Aorta (tissue), 5 donors: ENCODE measurements around the gene CRTC1. TPM values are rescaled to one million over a fixed set of nuclear protein-coding genes. Genes with fewer than 3 reads are reported as not detected.

Experiments used
- ATAC-seq: fragments of 200-7000 bp; cut with Tn5 transposase; one replicate; pipeline ENCODE4 v1.9.1; 2022; ENCODE audit warnings: moderate library complexity; ENCODE audit not compliant: low FRiP score
- DNase-seq, 2 donors: peaks; one replicate each; pipeline ENCODE4 v3.0.0-alpha.2; 2020
- H3K27ac ChIP-seq, 2 donors: one replicate each; pipeline ENCODE4 v1.5.1; 2013; ENCODE audit warnings: low read length in 2 of 2, mild to moderate bottlenecking in 2 of 2, moderate library complexity in 2 of 2, control low read depth in 1 of 2, inconsistent platforms in 1 of 2, low read depth in 1 of 2
- H3K27me3 ChIP-seq, 2 donors: one replicate each; pipeline ENCODE4 v1.6.1; 2013; ENCODE audit warnings: control low read depth in 1 of 2, low read length in 1 of 2, mild to moderate bottlenecking in 1 of 2, moderate library complexity in 1 of 2; ENCODE audit not compliant: insufficient read depth in 2 of 2, control insufficient read depth in 1 of 2
- H3K36me3 ChIP-seq, 2 donors: one replicate each; pipeline ENCODE4 v1.6.1; 2013; ENCODE audit warnings: control low read depth in 1 of 2, low read length in 1 of 2, mild to moderate bottlenecking in 1 of 2; ENCODE audit not compliant: insufficient read depth in 2 of 2, control insufficient read depth in 1 of 2
- H3K4me1 ChIP-seq, 2 donors: one replicate each; pipeline ENCODE4 v1.6.1; 2013; ENCODE audit warnings: low read length in 2 of 2, control low read depth in 1 of 2, mild to moderate bottlenecking in 1 of 2, moderate library complexity in 1 of 2; ENCODE audit not compliant: insufficient read depth in 2 of 2, control insufficient read depth in 1 of 2
- H3K4me3 ChIP-seq, 2 donors: one replicate each; pipeline ENCODE4 v1.5.1; 2013; ENCODE audit warnings: low read length in 2 of 2, control low read depth in 1 of 2, mild to moderate bottlenecking in 1 of 2
- H3K9me3 ChIP-seq: one replicate; pipeline ENCODE4 v1.6.1; 2013; ENCODE audit warnings: mild to moderate bottlenecking, low read length; ENCODE audit not compliant: control insufficient read depth
- WGBS, 2 donors: extraction: QIAGEN DNeasy Blood & Tissue Kit; methylation state at CpG; one replicate each; pipeline ENCODE4 v1.1.7; 2013; 5-methylcytosine and 5-hydroxymethylcytosine counted together
- intact Hi-C, 2 donors: fragments of 100-400 bp; cut with DNase I; formaldehyde crosslinking; loops; one replicate each; pipeline versions ENCODE4 v1.14.2 to v1.15.0; 2022
- polyA plus RNA-seq, 2 donors: library from polyadenylated mRNA; stranded (reverse); fragments of 200-250 nt; gene quantifications; one replicate each; pipeline ENCODE4 v1.2.3, GENCODE V29; 2013
- total RNA-seq, 2 donors: library from RNA; stranded (reverse); fragmentation: NEBNext Ultra II Directional; extraction: Animal tissue kit (Norgen Biotek cat#: 25700); gene quantifications; one replicate each; pipeline ENCODE4 v1.2.1, GENCODE V29; 2021
- donor health status: healthy with polysubstance abuse.
- donor health status: Bipolar disorder and iron deficiency.
- donor health status: DM: no; HTN: no; CAD: no.
- donor health status: DM: no; HTN: no; CAD: no.
- donor health status: DM: yes; HTN: yes; CAD: no.

Gene CRTC1
- total and polyA plus RNA-seq, 4 donors, result 3.6 to 16.5 (median 10.7) TPM

DNA sequence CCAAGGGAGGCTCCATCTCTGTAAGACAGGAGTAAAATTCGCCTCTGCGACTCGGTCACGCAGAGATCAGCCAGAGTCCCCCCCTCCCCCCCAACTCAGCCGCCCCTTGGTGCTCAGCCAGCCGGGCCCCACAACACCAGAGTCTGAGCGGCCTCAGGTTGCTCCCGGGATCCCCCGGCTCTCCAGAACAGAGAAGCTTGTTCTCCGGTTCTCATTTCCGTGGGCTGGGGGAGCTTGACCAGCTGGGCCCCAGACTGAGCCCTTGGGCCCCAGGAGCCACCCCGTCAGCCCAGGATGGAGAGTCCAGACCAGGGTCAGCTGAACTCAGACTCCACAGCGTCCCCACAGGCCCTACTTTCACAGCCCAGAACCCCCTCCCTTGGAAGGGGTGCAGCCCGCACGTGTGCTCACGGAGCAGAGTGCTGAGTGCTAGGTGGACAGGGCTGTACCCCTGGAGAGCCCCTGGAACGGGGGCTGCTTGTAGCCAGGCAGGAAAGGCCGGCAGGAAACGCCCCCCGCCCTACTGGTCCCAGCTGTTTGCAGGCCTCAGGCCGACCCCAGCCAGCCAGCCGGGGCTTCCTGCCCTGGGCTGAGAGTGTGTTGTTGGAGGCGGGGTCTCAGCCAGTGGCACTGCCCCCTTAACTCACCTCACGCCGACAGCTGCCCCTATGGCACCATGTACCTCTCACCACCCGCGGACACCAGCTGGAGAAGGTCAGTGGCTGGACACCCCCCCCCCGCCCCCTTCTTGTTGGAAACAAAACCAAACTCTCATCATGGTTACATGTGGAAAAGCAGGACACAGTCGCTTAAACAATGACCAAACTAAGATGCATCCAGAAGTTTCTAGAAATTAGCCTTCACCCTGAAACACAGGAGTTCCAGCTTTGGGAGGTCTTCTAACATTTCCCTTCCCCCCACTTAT lies 63.2 kb downstream of the CRTC1 start:
- H3K27me3 ChIP-seq, result no peaks in the 10 kb centered on the region
- no peaks in the 10 kb centered on the region for H3K4me1 ChIP-seq
- H3K4me3 ChIP-seq, result no peak overlapping the region
- no peaks in the 10 kb centered on the region for H3K9me3 ChIP-seq
- H3K27ac ChIP-seq, result no peak overlapping the region
- ATAC-seq, result no peak
- WGBS, 2 donors, result 88% methylated on average over 28 to 29 of the region's 29 CpGs
- intact Hi-C loops, result no loop called here
- peaks cover 0 to 1% of the 10 kb centered on the region in 2 donors for H3K36me3 ChIP-seq
- DNase-seq, result no peak

DNA sequence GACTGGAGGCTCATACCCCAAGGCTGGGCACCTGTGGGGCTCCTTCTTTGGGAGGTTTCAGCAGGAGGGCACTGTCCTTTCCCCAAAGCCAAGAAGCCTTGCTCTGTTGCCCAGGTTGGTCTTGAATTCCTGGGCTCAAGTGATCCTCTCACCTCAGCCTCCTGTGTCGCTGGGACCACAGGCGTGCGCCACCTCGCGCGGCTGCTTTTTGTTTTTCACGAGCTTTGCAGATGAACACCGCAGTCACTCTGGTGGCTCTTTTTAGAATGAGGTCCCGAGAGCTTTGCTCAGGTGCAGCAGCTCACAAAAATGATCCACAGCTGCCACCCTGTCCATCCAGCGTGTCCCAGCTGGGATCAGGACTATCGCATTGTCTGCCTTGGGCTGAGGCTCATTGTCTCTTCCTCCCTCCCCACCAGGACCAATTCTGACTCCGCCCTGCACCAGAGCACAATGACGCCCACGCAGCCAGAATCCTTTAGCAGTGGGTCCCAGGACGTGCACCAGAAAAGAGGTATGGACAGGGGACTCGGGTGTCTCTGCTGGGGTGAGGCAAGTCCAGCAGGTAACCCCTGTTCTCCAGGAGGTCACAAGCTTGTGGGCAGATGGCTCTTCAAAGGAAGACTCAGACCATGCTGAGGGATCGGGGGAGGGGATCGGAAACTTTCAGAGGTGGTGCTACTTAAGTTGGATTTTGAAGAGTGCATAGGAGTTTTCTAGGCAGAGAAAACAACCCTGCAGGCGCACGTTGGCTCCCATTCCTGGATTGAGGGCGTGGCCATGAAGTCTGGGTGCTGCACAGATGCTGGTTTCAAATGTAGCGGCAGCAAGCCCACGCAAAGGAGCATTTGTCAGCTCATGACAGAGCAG lies 66.1 kb downstream of the CRTC1 start:
- peaks cover 0 to 1% of the 10 kb centered on the region in 2 donors for H3K36me3 ChIP-seq
- H3K27me3 ChIP-seq, result no peaks in the 10 kb centered on the region
- 91 to 95% methylated on average over 20 to 23 of the region's 23 CpGs for WGBS, 2 donors
- ATAC-seq (no peak), DNase-seq (no peak)
- no peak overlapping the region for H3K27ac ChIP-seq
- no peaks in the 10 kb centered on the region for H3K4me1 ChIP-seq
- intact Hi-C loops, result no loop called here
- no peak overlapping the region for H3K4me3 ChIP-seq
- no peaks in the 10 kb centered on the region for H3K9me3 ChIP-seq

DNA sequence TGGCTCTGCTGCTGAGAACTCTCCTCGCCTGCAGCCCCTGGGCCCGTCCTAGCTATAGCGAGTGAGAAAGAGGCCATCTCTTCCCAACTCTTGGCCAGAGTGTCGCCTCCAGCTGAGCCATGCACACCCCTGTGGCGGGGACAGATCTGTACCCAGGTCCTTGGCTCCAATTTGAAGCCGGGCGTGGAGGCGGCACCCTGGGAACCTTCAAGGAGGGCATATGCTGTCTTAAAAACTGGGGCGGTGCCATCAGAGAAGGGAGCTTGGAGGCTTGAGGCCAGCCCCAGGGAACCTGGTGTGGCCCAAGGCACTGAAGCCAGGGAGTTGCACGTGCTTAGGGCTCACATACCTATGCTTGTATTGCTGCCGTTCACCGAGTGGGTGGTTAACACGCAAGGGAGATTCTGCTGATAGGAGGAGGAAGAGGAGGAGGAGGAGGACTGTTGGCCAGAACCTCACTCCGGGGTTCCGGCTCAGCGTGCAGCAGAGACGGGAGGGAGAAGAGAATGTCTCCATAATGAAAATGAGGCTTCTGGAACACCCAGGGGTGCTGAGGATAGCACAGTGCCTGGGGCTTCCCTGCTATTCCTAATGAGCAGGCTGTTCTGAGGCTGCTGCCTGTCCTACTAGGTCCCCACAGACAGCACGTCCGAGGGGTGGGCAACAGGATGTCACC lies 67.0 kb downstream of the CRTC1 start:
- Histone ChIP-seq H3K27ac (no peak overlapping the region), H3K4me1 (no peaks in the 10 kb centered on the region), H3K9me3 (no peaks in the 10 kb centered on the region), H3K4me3 (no peak overlapping the region), H3K36me3 (peaks cover 0 to 1% of the 10 kb centered on the region in 2 donors), H3K27me3 (no peaks in the 10 kb centered on the region)
- WGBS, 2 donors, result 92 to 94% methylated on average over 19 of the region's 19 CpGs
- DNase-seq (no peak), ATAC-seq (no peak)
- intact Hi-C loops, result no loop called here

DNA sequence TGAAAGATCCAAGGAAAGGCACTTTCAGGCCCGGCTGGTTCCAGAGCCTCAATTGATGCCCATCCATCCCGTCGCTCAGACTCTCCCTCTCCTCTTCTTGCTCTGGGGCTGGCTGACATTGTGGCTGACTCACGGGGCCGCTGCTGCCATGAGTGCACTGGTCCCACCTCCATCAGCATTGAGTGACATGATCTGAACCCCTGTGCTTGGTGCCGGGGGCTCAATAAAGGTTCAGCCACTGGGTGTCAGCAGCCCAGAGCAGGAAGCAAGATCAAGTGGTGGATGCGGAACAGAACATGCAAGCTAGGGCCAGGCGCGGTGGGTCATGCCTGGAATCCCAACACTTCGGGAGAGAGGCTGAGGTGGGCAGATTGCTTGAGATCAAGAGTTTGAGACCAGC lies 68.1 kb downstream of the CRTC1 start:
- intact Hi-C loops, result no loop called here

DNA sequence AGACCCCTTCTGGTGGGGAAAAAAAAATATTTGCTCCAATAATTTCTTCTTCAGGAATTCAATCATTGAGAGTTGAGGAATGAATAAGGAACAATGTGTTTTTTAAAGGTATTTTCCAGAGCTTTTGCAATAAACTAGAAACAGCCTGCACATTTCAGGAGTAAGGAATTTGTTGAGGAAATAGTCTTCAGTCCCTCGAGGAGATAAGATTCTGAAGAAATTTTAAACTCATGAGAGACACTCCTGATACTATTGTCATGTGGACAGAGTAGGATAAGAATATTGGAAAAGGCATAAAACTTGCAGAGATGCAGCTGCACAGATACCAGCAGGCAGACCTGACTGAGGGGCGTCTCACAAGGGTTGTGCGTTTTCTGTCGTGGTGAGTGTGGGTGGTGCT lies 71.0 kb downstream of the CRTC1 start:
- ATAC-seq, result no peak
- Histone ChIP-seq H3K4me1 (no peaks in the 10 kb centered on the region), H3K4me3 (no peak overlapping the region), H3K27me3 (no peaks in the 10 kb centered on the region), H3K9me3 (no peaks in the 10 kb centered on the region), H3K36me3 (peaks cover 0 to 1% of the 10 kb centered on the region in 2 donors), H3K27ac (no peak overlapping the region)
- intact Hi-C loops, result no loop called here
- WGBS, 2 donors, result 84 to 86% methylated on average over 4 of the region's 4 CpGs
- no peak for DNase-seq

More for the DNA sequence above, 68.1 kb downstream of the CRTC1 start:
- Histone ChIP-seq H3K27me3 (no peaks in the 10 kb centered on the region), H3K27ac (no peak overlapping the region), H3K4me1 (no peaks in the 10 kb centered on the region), H3K4me3 (no peak overlapping the region), H3K36me3 (peaks cover 0 to 1% of the 10 kb centered on the region in 2 donors), H3K9me3 (no peaks in the 10 kb centered on the region)
- 95% methylated on average over 10 of the region's 10 CpGs for WGBS, 2 donors
- DNase-seq (no peak), ATAC-seq (no peak)

DNA sequence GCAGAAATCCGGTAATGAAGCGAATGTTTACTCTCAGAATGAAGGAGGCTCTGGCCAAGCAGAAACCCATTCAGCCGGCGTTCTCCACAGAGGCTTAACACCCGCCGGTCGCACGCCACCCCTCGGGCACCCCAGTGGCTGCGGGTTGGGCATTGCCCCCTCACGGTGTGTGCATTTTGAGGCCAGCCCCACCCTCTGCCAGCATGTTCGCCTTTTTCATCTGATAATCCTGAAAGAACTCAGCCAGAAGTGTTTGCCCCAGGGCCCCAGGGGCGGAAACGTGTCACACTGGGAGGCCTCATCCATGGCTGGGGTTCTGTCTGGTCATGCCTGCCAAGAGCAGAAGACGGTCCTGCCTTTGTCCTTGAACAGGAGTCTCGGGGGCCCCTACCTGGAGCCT lies 73.4 kb downstream of the CRTC1 start:
- WGBS, 2 donors, result 92 to 95% methylated on average over 16 of the region's 16 CpGs
- intact Hi-C loops, result no loop called here
- no peaks in the 10 kb centered on the region for H3K36me3 ChIP-seq

DNA sequence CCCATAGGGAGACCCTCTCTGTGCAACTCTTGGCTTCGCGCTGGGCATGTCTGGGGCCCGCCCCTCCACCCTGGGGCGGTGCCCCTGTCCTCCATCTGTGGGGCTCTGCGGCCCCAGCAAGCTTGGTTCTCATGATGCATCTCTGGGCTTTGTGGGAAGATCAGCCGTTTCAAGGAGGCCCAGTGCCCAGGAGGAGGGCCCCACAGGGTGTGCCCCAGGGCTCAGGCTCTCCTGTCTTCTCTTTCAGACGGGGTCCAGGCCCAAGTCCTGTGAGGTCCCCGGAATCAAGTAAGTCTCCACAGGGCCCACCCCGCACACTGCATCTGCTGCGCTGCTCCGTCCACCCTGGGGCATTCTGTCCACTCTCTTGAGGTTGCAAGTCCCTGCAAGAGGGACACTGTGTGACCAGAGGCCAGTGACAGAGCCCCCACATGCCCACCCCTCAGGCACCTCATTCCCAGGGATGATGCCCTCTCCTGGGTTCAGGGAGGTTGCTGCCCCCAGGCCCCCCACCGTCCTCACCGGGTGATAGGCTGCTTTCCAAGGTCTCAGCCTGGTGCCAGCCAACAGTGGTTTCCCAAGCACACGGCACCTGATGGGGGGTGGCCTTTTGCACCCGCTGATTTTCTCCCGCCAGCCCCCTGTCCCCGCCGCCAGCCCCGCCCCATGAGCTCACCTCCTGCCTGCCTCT lies 76.0 kb downstream of the CRTC1 start:
- intact Hi-C loops, result no loop called here

More for the DNA sequence above, 73.4 kb downstream of the CRTC1 start:
- no peak overlapping the region for H3K4me3 ChIP-seq
- H3K27me3 ChIP-seq, result no peaks in the 10 kb centered on the region
- ATAC-seq (no peak), DNase-seq (no peak)
- no peaks in the 10 kb centered on the region for H3K9me3 ChIP-seq
- no peaks in the 10 kb centered on the region for H3K4me1 ChIP-seq
- no peak overlapping the region for H3K27ac ChIP-seq

DNA sequence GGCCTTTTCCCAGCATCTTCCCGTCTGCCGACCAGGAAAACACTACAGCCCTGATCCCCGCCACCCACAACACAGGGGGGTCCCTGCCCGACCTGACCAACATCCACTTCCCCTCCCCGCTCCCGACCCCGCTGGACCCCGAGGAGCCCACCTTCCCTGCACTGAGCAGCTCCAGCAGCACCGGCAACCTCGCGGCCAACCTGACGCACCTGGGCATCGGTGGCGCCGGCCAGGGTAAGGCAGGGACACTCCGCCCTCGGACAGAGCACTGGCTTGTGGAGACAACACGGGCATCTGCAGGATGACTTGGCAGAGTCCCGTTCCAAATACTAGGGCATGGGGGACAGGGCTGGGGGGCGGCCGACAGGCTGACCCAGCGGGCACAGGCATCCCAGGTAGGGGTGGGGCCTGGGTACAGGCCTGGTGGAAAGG lies 76.5 kb downstream of the CRTC1 start:
- Histone ChIP-seq H3K4me1 (no peaks in the 10 kb centered on the region), H3K4me3 (no peak overlapping the region), H3K36me3 (no peaks in the 10 kb centered on the region), H3K27me3 (no peaks in the 10 kb centered on the region), H3K27ac (no peak overlapping the region), H3K9me3 (no peaks in the 10 kb centered on the region)
- DNase-seq (no peak), ATAC-seq (no peak)
- intact Hi-C loops, result no loop called here
- 91 to 93% methylated on average over 22 of the region's 22 CpGs for WGBS, 2 donors

More for the DNA sequence above, 76.0 kb downstream of the CRTC1 start:
- Histone ChIP-seq H3K27ac (no peak overlapping the region), H3K4me3 (no peak overlapping the region), H3K27me3 (no peaks in the 10 kb centered on the region), H3K36me3 (no peaks in the 10 kb centered on the region), H3K9me3 (no peaks in the 10 kb centered on the region), H3K4me1 (no peaks in the 10 kb centered on the region)
- 88 to 91% methylated on average over 19 of the region's 19 CpGs for whole genome bisulfite sequencing, 2 donors
- ATAC-seq (no peak), DNase-seq (no peak)
